HG02610 (cell line): Measurements from ENCODE around the gene TNRC18.
"Not testable (repeated sequence)": the region's sequence is repeated elsewhere in the genome, so short reads cannot be mapped to it uniquely, and the experiment has no call there.

Experiments used
- ATAC-seq: cut with Tn5 transposase; IDR thresholded peaks from one replicate; pipeline ENCODE4 v1.9.1; 2021; ENCODE audit warnings: mild to moderate bottlenecking, moderate library complexity; ENCODE audit not compliant: unreplicated experiment

TNRC18 gene

GRCh38 chr7:5320802-5321396 lies 102.7 kb downstream of the TNRC18 start:
- no peak for ATAC-seq

- no peak for ATAC-seq
These were observed 103.2 kb downstream of the TNRC18 start for GRCh38 chr7:5320391-5320790.

- not testable (repeated sequence) for ATAC-seq
These were observed 105.0 kb downstream of the TNRC18 start for GRCh38 chr7:5318613-5319012.

GRCh38 chr7:5315761-5316160 lies 107.9 kb downstream of the TNRC18 start:
- ATAC-seq, result no peak

- no peak for ATAC-seq
These were observed 108.8 kb downstream of the TNRC18 start for GRCh38 chr7:5314864-5315263.

- ATAC-seq, result not testable (repeated sequence)
These were observed 110.4 kb downstream of the TNRC18 start for GRCh38 chr7:5313076-5313885.

- ATAC-seq, result not testable (repeated sequence)
These were observed 111.2 kb downstream of the TNRC18 start for GRCh38 chr7:5312276-5313070.

- no peak for ATAC-seq
These were observed 112.7 kb downstream of the TNRC18 start for GRCh38 chr7:5310822-5311405.

- no peak for ATAC-seq
These were observed 114.5 kb downstream of the TNRC18 start for GRCh38 chr7:5309146-5309545.

GRCh38 chr7:5307221-5308142 lies 116.2 kb downstream of the TNRC18 start:
- ATAC-seq, result not testable (repeated sequence)

GRCh38 chr7:5305050-5305449 lies 118.6 kb downstream of the TNRC18 start:
- not testable (repeated sequence) for ATAC-seq

- no peak for ATAC-seq
These were observed 119.8 kb downstream of the TNRC18 start for GRCh38 chr7:5303591-5304505.

GRCh38 chr7:5303061-5303460 lies 120.6 kb downstream of the TNRC18 start:
- ATAC-seq, result no peak

GRCh38 chr7:5302577-5302976 lies 121.1 kb downstream of the TNRC18 start:
- ATAC-seq, result no peak

GRCh38 chr7:5300366-5300765 lies 123.3 kb downstream of the TNRC18 start:
- ATAC-seq, result no peak

GRCh38 chr7:5296611-5297226 lies 126.9 kb downstream of the TNRC18 start:
- ATAC-seq, result no peak

GRCh38 chr7:5296015-5296610 lies 127.5 kb downstream of the TNRC18 start:
- no peak for ATAC-seq
